Esophagus muscularis mucosa (tissue), 3 donors: Measurements from ENCODE around the gene SEL1L3.

ENCODE experiments used
- POLR2A ChIP-seq: fragments of 450-650 bp; IDR thresholded peaks from one replicate; pipeline ENCODE4 v1.6.1; 2017; ENCODE audit warnings: antibody characterized with exemption, moderate library complexity, mild to moderate bottlenecking, low read depth
- TF ChIP-seq, protein P1 (sequence below), 3 experiments: fragments of 200-600 bp in 2 of 3; fragments of 450-650 bp in 1 of 3; sonication (generic) in 2 of 3; IDR thresholded peaks; one replicate each; pipeline ENCODE4 v1.5.1; 2017 to 2019; ENCODE audit warnings: antibody characterized with exemption in 3 of 3, mild to moderate bottlenecking in 2 of 3, moderate library complexity in 1 of 3

GRCh38 chr4:25861951-25862410 lies 807 bp downstream of the SEL1L3 start:
- TF ChIP-seq, protein P1, sequence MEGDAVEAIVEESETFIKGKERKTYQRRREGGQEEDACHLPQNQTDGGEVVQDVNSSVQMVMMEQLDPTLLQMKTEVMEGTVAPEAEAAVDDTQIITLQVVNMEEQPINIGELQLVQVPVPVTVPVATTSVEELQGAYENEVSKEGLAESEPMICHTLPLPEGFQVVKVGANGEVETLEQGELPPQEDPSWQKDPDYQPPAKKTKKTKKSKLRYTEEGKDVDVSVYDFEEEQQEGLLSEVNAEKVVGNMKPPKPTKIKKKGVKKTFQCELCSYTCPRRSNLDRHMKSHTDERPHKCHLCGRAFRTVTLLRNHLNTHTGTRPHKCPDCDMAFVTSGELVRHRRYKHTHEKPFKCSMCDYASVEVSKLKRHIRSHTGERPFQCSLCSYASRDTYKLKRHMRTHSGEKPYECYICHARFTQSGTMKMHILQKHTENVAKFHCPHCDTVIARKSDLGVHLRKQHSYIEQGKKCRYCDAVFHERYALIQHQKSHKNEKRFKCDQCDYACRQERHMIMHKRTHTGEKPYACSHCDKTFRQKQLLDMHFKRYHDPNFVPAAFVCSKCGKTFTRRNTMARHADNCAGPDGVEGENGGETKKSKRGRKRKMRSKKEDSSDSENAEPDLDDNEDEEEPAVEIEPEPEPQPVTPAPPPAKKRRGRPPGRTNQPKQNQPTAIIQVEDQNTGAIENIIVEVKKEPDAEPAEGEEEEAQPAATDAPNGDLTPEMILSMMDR (IDR thresholded peaks at IDR 0.05): no peak
- no peak for TF ChIP-seq POLR2A
